ENCODE measurements around the gene WDR33. TPM values are rescaled to one million over a fixed set of nuclear protein-coding genes. Genes with fewer than 3 reads are reported as not detected.
A peak's percentile ranks its signal among the peaks of the same experiment; 100 is the strongest.
"Not testable (repeated sequence)": the region's sequence is repeated elsewhere in the genome, so short reads cannot be mapped to it uniquely, and the experiment has no call there.

Gene WDR33
- total and polyA plus RNA-seq, 2 donors (not counting 3 experiments of a cell fraction or from before 2014, with no cell fraction given): 16.4 to 52.5 TPM

DNA sequence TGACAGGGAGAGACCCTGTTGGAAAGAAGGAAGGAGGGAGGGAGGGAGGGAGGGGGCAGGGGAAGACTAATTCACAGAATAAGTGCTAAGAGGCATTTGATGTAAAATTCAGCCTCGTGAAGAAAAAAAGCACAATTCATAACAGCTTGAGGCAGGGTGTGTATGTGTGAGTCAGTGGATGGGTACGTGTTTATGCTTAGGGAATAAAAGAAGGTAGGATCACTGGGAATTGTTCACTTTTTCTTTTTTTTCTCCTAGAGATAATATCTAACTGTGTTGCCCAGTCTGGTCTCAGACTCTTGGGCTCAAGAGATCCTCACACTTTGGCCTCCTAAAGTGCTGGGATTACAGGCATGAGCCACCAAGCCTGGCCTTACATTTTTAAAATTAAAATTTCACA, 39.2 kb downstream of the WDR33 start:
- H3K4me2 ChIP-seq (ENCODE audit: insufficient read depth, low read length): no peak overlapping the region
- peaks cover 12% of the 10 kb centered on the region for H3K4me1 ChIP-seq (ENCODE audit: control insufficient read depth, extremely low read depth, insufficient read depth, low read length)
- H3K79me2 ChIP-seq (ENCODE audit: control insufficient read depth, insufficient read depth, low read length): peaks cover 58% of the 10 kb centered on the region
- H3K4me3 ChIP-seq (replicated peaks in 1 of 3; ENCODE audit: insufficient read depth in 1 of 3, low read depth in 1 of 3, low read length in 3 of 3): no peak overlapping the region
- intact Hi-C loops (cut with micrococcal nuclease): no loop called here
- no peaks in the 10 kb centered on the region for H3K9me1 ChIP-seq (replicated peaks; ENCODE audit: control insufficient read depth, extremely low read depth, insufficient read depth, low read length)
- no peaks in the 10 kb centered on the region for H3K27me3 ChIP-seq (ENCODE audit: control insufficient read depth in 2 of 2, insufficient read depth in 2 of 2, low read length in 2 of 2)
- H3K27ac ChIP-seq (ENCODE audit: insufficient read depth, low read depth, low read length): peak overlapping the region; percentile 80
- H4K20me1 ChIP-seq (replicated peaks; ENCODE audit: control insufficient read depth, extremely low read depth, insufficient read depth, low read length): no peaks in the 10 kb centered on the region
- dilution Hi-C loops (cut with MboI; ENCODE audit: extremely low pct_ligation_motif_present, low sequenced_read_pairs): no loop called here
- FAIRE-seq (no peak), DNase-seq (ENCODE audit: low read depth, low spot score) (peak; percentile 10)
- TF ChIP-seq JUN (IDR thresholded peaks at IDR 0.05; ENCODE audit: borderline replicate concordance, insufficient read depth, insufficient read length, low read depth): no peak
- TF ChIP-seq GATA2 (IDR thresholded peaks at IDR 0.05; ENCODE audit: insufficient read depth, insufficient read length, low read depth, low read length): peak; percentile 16
- TF ChIP-seq, protein P1, sequence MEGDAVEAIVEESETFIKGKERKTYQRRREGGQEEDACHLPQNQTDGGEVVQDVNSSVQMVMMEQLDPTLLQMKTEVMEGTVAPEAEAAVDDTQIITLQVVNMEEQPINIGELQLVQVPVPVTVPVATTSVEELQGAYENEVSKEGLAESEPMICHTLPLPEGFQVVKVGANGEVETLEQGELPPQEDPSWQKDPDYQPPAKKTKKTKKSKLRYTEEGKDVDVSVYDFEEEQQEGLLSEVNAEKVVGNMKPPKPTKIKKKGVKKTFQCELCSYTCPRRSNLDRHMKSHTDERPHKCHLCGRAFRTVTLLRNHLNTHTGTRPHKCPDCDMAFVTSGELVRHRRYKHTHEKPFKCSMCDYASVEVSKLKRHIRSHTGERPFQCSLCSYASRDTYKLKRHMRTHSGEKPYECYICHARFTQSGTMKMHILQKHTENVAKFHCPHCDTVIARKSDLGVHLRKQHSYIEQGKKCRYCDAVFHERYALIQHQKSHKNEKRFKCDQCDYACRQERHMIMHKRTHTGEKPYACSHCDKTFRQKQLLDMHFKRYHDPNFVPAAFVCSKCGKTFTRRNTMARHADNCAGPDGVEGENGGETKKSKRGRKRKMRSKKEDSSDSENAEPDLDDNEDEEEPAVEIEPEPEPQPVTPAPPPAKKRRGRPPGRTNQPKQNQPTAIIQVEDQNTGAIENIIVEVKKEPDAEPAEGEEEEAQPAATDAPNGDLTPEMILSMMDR (IDR thresholded peaks at IDR 0.05; ENCODE audit: extremely low read depth in 1 of 2, insufficient read depth in 1 of 2, low read depth in 1 of 2, low read length in 2 of 2): no peak
- H3K9ac ChIP-seq (replicated peaks; ENCODE audit: extremely low read depth, insufficient read depth, low read length): no peak overlapping the region
- POLR2A ChIA-PET: no interaction called here
- H3K36me3 ChIP-seq (ENCODE audit: control insufficient read depth in 2 of 2, extremely low read depth in 1 of 2, insufficient read depth in 2 of 2, low read length in 2 of 2): peaks cover 0 to 4% of the 10 kb centered on the region in 2 experiments
- H3K9me3 ChIP-seq (replicated peaks; ENCODE audit: control insufficient read depth, insufficient read depth, low read length): no peaks in the 10 kb centered on the region
- CTCF ChIA-PET: no interaction called here
- no peak overlapping the region for H2AFZ ChIP-seq (ENCODE audit: low read depth, low read length)
- no TSS peak for BruUV-seq (replicated peaks)

GRCh38 chr2:127770973-127771735, 39.8 kb downstream of the WDR33 start:
- no peak overlapping the region for H2AFZ ChIP-seq (ENCODE audit: low read depth, low read length)
- dilution Hi-C loops (cut with MboI; ENCODE audit: extremely low pct_ligation_motif_present, low sequenced_read_pairs) (no loop called here), intact Hi-C loops (cut with micrococcal nuclease) (no loop called here)
- H3K27ac ChIP-seq (ENCODE audit: insufficient read depth, low read depth, low read length): peak overlapping the region; percentile 80
- H3K4me3 ChIP-seq (replicated peaks in 1 of 3; ENCODE audit: insufficient read depth in 1 of 3, low read depth in 1 of 3, low read length in 3 of 3): no peak overlapping the region
- H3K9me1 ChIP-seq (replicated peaks; ENCODE audit: control insufficient read depth, extremely low read depth, insufficient read depth, low read length): no peaks in the 10 kb centered on the region
- H3K9ac ChIP-seq (replicated peaks; ENCODE audit: extremely low read depth, insufficient read depth, low read length): peak overlapping the region; percentile 40
- no TSS peak for BruUV-seq (replicated peaks)
- peaks cover 12% of the 10 kb centered on the region for H3K4me1 ChIP-seq (ENCODE audit: control insufficient read depth, extremely low read depth, insufficient read depth, low read length)
- DNase-seq (ENCODE audit: low read depth, low spot score): peak; percentile 69
- ChIA-PET CTCF (interaction anchor here (1.0 kb wide), 1 partner anchor 11 kb away, joined by 4 read pairs; no protein-coding TSS in a partner anchor), POLR2A (no interaction called here)
- no peaks in the 10 kb centered on the region for H3K27me3 ChIP-seq (ENCODE audit: control insufficient read depth in 2 of 2, insufficient read depth in 2 of 2, low read length in 2 of 2)
- peaks cover 52% of the 10 kb centered on the region for H3K79me2 ChIP-seq (ENCODE audit: control insufficient read depth, insufficient read depth, low read length)
- TF ChIP-seq POLR2A (IDR thresholded peaks at IDR 0.05; ENCODE audit: low read depth, low read length) (no peak), MYC (IDR thresholded peaks at IDR 0.05; ENCODE audit: low read depth, low read length) (no peak), GATA2 (IDR thresholded peaks at IDR 0.05; ENCODE audit: insufficient read depth, insufficient read length, low read depth, low read length) (peak; percentile 89), FOS (IDR thresholded peaks at IDR 0.05; ENCODE audit: borderline replicate concordance, insufficient read depth, low read length) (peak; percentile 86), JUN (IDR thresholded peaks at IDR 0.05; ENCODE audit: borderline replicate concordance, insufficient read depth, insufficient read length, low read depth) (peak; percentile 85)
- H3K36me3 ChIP-seq (ENCODE audit: control insufficient read depth in 2 of 2, extremely low read depth in 1 of 2, insufficient read depth in 2 of 2, low read length in 2 of 2): peaks cover 0 to 4% of the 10 kb centered on the region in 2 experiments
- FAIRE-seq: peak; percentile 97
- no peaks in the 10 kb centered on the region for H3K9me3 ChIP-seq (replicated peaks; ENCODE audit: control insufficient read depth, insufficient read depth, low read length)
- peaks cover 2% of the 10 kb centered on the region for H4K20me1 ChIP-seq (replicated peaks; ENCODE audit: control insufficient read depth, extremely low read depth, insufficient read depth, low read length)
- H3K4me2 ChIP-seq (ENCODE audit: insufficient read depth, low read length): peak overlapping the region; percentile 40

DNA sequence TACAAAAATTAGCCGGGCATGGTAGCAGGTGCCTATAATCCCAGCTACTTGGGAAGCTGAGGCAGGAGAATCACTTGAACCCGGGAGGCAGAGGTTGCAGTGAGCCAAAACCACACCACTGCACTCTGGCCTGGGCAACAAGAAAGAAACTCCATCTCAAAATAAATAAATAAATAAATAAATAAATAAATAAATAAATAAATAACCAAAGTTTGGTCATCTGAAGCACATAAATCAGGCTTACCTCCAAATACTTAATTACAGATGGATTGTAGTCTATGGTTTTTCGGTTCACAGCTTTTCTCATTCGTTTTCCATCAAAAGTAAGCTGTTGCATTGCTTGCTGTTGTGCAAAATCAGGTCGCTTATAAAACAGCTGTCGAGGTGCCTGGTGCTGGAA, 40.4 kb downstream of the WDR33 start:
- H3K9me3 ChIP-seq (replicated peaks; ENCODE audit: control insufficient read depth, insufficient read depth, low read length); H3K9ac ChIP-seq (replicated peaks; ENCODE audit: extremely low read depth, insufficient read depth, low read length); POLR2A ChIA-PET; H3K9me1 ChIP-seq (replicated peaks; ENCODE audit: control insufficient read depth, extremely low read depth, insufficient read depth, low read length); H2AFZ ChIP-seq (ENCODE audit: low read depth, low read length); FAIRE-seq; dilution Hi-C loops (cut with MboI; ENCODE audit: extremely low pct_ligation_motif_present, low sequenced_read_pairs); H4K20me1 ChIP-seq (replicated peaks; ENCODE audit: control insufficient read depth, extremely low read depth, insufficient read depth, low read length); BruUV-seq (replicated peaks); intact Hi-C loops (cut with micrococcal nuclease); H3K4me3 ChIP-seq (replicated peaks in 1 of 3; ENCODE audit: insufficient read depth in 1 of 3, low read depth in 1 of 3, low read length in 3 of 3); H3K27me3 ChIP-seq (ENCODE audit: control insufficient read depth in 2 of 2, insufficient read depth in 2 of 2, low read length in 2 of 2); DNase-seq (ENCODE audit: low read depth, low spot score); H3K36me3 ChIP-seq (ENCODE audit: control insufficient read depth in 2 of 2, extremely low read depth in 1 of 2, insufficient read depth in 2 of 2, low read length in 2 of 2): not testable (repeated sequence)
- CTCF ChIA-PET: interaction anchor here (1.0 kb wide), 1 partner anchor 10 kb away, joined by 4 read pairs; no protein-coding TSS in a partner anchor
- Histone ChIP-seq H3K4me1 (ENCODE audit: control insufficient read depth, extremely low read depth, insufficient read depth, low read length) (peaks cover 12% of the 10 kb centered on the region), H3K4me2 (ENCODE audit: insufficient read depth, low read length) (peak overlapping the region; percentile 28), H3K79me2 (ENCODE audit: control insufficient read depth, insufficient read depth, low read length) (peaks cover 46% of the 10 kb centered on the region), H3K27ac (ENCODE audit: insufficient read depth, low read depth, low read length) (peak overlapping the region; percentile 80)

All from endothelial cell of umbilical vein (primary cell).